Chondrocyte (in vitro differentiated cells): Measurements from ENCODE around the gene SLC13A3. TPM values are rescaled to one million over a fixed set of nuclear protein-coding genes. Genes with fewer than 3 reads are reported as not detected.

Experiments
- DNase-seq: peaks from one replicate; pipeline ENCODE4 v3.0.0; 2021; ENCODE audit warnings: mixed read lengths, low spot score
- H3K27ac Mint-ChIP-seq: one replicate; pipeline ENCODE4 v1.8.0; 2021; ENCODE audit warnings: mild to moderate bottlenecking, moderate library complexity, mixed read lengths; ENCODE audit not compliant: unreplicated experiment
- H3K27me3 Mint-ChIP-seq: 2 replicates; pipeline ENCODE4 v1.8.0; 2021; ENCODE audit warnings: low read depth, mixed read lengths
- H3K36me3 Mint-ChIP-seq: 2 replicates; pipeline ENCODE4 v1.8.0; 2021; ENCODE audit warnings: low read depth, mixed read lengths
- H3K4me1 Mint-ChIP-seq: 2 replicates; pipeline ENCODE4 v1.8.0; 2021; ENCODE audit warnings: low read depth, mild to moderate bottlenecking, mixed read lengths
- H3K4me3 Mint-ChIP-seq: one replicate; pipeline ENCODE4 v1.8.0; 2021; ENCODE audit warnings: mild to moderate bottlenecking, moderate library complexity, mixed read lengths; ENCODE audit not compliant: unreplicated experiment
- H3K9me3 Mint-ChIP-seq: 2 replicates; pipeline ENCODE4 v1.8.0; 2021; ENCODE audit warnings: low read depth, mixed read lengths
- CTCF ChIP-seq: fragments of 200-600 bp; sonication (generic); IDR thresholded peaks from 2 replicates; pipeline ENCODE4 v1.5.0; 2021; ENCODE audit warnings: antibody characterized with exemption, mild to moderate bottlenecking, moderate library complexity
- total RNA-seq: library from RNA; stranded (reverse); gene quantifications from 3 replicates; pipeline ENCODE4 v1.2.1, GENCODE V29; 2021

Gene SLC13A3
- total RNA-seq, 1 donor from 2014 or later = 2.5 TPM

- Mint-ChIP-seq H3K36me3 (no peaks in the 10 kb centered on the region), H3K27ac (no peak overlapping the region), H3K9me3 (no peaks in the 10 kb centered on the region), H3K27me3 (peaks cover 13% of the 10 kb centered on the region), H3K4me1 (no peaks in the 10 kb centered on the region), H3K4me3 (no peak overlapping the region)
- DNase-seq = no peak
- no peak for TF ChIP-seq CTCF
Observed at GRCh38 chr20:46541229-46541935, 109.9 kb downstream of the SLC13A3 start.

- Mint-ChIP-seq H3K4me3 (no peak overlapping the region), H3K9me3 (no peaks in the 10 kb centered on the region), H3K27ac (no peak overlapping the region), H3K4me1 (no peaks in the 10 kb centered on the region), H3K36me3 (no peaks in the 10 kb centered on the region), H3K27me3 (peaks cover 18% of the 10 kb centered on the region)
- no peak for DNase-seq
- TF ChIP-seq CTCF = no peak
Observed at GRCh38 chr20:46539113-46539512, 112.1 kb downstream of the SLC13A3 start.

GRCh38 chr20:46530640-46531039, 120.6 kb downstream of the SLC13A3 start:
- no peak for TF ChIP-seq CTCF
- H3K27ac Mint-ChIP-seq = no peak overlapping the region
- no peaks in the 10 kb centered on the region for H3K4me1 Mint-ChIP-seq
- no peaks in the 10 kb centered on the region for H3K36me3 Mint-ChIP-seq
- H3K4me3 Mint-ChIP-seq = no peak overlapping the region
- DNase-seq = no peak
- H3K9me3 Mint-ChIP-seq = no peaks in the 10 kb centered on the region
- H3K27me3 Mint-ChIP-seq = peaks cover 38% of the 10 kb centered on the region

- H3K27ac Mint-ChIP-seq = no peak overlapping the region
- no peak overlapping the region for H3K4me3 Mint-ChIP-seq
- no peaks in the 10 kb centered on the region for H3K9me3 Mint-ChIP-seq
- no peaks in the 10 kb centered on the region for H3K4me1 Mint-ChIP-seq
- TF ChIP-seq CTCF = no peak
- H3K27me3 Mint-ChIP-seq = peaks cover 31% of the 10 kb centered on the region
- no peak for DNase-seq
- no peaks in the 10 kb centered on the region for H3K36me3 Mint-ChIP-seq
Observed at GRCh38 chr20:46523696-46524328, 127.4 kb downstream of the SLC13A3 start.

- H3K4me1 Mint-ChIP-seq = no peaks in the 10 kb centered on the region
- DNase-seq = no peak
- H3K27me3 Mint-ChIP-seq = peaks cover 28% of the 10 kb centered on the region
- no peak overlapping the region for H3K27ac Mint-ChIP-seq
- no peak overlapping the region for H3K4me3 Mint-ChIP-seq
- TF ChIP-seq CTCF = no peak
- H3K36me3 Mint-ChIP-seq = no peaks in the 10 kb centered on the region
- H3K9me3 Mint-ChIP-seq = no peaks in the 10 kb centered on the region
Observed at GRCh38 chr20:46523108-46523507, 128.2 kb downstream of the SLC13A3 start.
